ENCODE data around the gene SCARB2.

The SCARB2 gene

DNA sequence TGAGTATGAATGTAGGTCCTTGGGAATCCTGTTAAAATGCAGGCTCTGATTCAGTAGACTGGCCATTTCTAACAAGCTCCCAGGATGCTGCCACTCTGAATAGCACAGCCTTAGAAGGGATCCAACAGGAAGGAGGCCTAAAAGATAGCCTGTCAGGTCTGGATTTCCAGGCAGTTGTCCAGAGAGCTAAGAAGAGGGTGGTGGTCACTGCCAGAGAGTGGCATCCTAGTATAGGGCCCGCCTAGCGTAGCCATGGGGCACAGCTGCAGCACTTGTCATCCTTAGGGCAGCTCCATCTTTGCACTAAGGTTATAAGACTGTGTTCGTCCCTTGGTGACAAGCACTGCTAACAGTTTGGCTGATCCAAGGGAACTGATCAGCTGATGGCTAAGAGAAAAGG is 44.9 kb downstream of the SCARB2 start:
- TF ChIP-seq GATA3 (IDR thresholded peaks at IDR 0.05; ENCODE audit: low read depth, low read length) (no peak), GATA2 (IDR thresholded peaks at IDR 0.05; ENCODE audit: low read depth, low read length) (no peak)

DNA sequence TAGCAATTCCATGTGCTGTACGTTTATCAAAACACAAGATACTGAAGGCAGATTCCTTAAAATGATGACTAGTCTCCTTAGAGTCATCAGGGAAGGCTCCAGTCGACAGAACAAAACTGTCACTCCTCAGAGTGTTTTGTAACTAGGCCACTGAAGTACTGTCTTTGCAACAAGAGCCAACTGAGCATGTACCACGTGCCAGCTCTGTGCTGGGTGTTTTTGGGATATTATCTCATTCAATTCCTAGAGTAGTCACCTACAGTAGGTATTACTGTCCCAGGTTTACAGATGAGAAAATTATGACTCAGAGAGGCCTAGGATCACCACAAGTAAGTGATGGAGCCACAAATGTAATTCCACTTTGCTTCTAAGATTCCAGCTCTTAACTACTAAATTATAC is 47.1 kb downstream of the SCARB2 start:
- TF ChIP-seq GATA3 (IDR thresholded peaks at IDR 0.05; ENCODE audit: low read depth, low read length) = no peak

DNA sequence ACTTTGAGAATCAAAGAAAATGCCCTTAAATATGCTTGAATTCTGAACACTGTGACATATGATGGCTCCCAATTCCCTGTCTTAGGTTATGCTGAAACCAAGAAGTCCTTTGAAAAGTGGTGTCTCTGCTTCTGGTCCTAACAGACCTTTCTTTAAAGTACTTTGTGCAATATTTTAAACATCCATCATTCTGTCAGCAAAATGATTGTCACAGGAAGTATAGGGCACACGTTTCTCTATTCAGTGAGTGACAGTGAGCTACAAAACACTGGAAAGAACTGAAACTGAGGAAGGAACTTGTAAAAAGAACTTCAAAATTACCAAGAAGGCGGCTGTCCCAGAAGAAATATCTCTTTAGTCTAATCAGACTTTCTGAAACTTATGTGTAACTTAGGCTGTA is 53.3 kb downstream of the SCARB2 start:
- no peak for TF ChIP-seq GATA2 (IDR thresholded peaks at IDR 0.05; ENCODE audit: low read depth, low read length)
- no peak for TF ChIP-seq GATA3 (IDR thresholded peaks at IDR 0.05; ENCODE audit: low read depth, low read length)

DNA sequence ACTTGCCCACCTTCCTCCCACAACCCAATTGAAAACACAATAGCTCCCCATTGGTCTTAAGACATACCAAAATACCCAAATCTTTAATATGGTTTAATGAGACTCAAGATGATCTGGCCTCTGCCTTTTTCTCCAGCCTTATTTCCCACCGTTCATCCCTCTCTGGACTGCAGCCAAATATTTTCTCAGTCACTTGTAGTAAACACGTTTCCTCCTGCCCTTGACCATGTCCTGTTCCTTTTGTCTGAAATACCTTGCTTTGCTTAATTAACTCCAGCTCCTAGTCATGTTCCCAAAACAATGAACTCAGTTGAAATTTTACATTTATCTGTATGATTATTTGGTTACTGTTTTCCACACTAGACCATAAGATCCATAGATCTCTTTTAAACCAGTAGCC is 57.0 kb downstream of the SCARB2 start:
- TF ChIP-seq GATA3 (IDR thresholded peaks at IDR 0.05; ENCODE audit: low read depth, low read length) (no peak), GATA2 (IDR thresholded peaks at IDR 0.05; ENCODE audit: low read depth, low read length) (no peak)

DNA sequence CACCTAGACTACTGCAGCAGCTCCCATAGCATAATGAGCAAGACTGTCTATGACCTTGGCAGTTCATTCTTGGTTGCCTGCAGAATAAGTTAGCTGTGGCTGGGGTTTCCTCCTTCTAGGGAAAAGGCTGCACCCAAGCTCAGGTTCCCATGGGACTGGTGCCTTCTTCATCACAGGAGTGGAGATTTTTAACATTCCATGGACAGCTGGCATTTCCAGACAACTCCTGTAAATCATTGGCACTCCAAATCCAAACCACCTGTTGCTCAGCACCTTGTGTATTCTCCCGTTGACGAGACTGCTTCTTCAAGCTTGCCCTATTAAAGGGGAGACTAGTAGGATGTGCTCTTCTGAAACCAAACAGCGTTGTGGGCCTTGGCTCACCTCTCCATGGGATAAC is 57.6 kb downstream of the SCARB2 start:
- no peak for TF ChIP-seq GATA2 (IDR thresholded peaks at IDR 0.05; ENCODE audit: low read depth, low read length)

DNA sequence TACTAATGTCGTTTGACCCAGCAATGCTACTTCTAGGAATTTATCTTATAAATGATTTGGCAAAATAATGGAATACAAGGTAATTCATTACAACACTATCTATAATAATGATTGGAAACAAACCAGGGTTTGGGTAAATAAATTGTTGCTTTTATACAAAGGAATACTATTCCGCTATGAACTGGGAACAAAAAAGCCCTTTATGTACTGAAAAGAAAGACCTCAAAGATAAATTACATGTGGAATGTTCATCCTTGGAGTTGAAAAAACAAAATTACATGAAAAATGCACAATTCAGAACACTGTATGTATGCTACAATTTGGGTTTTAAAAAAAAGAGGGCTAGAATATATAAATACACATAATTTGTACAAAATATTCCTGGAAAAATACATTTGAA is 60.3 kb downstream of the SCARB2 start:
- no peak for TF ChIP-seq GATA2 (IDR thresholded peaks at IDR 0.05; ENCODE audit: low read depth, low read length)
- TF ChIP-seq GATA3 (IDR thresholded peaks at IDR 0.05; ENCODE audit: low read depth, low read length) = no peak

DNA sequence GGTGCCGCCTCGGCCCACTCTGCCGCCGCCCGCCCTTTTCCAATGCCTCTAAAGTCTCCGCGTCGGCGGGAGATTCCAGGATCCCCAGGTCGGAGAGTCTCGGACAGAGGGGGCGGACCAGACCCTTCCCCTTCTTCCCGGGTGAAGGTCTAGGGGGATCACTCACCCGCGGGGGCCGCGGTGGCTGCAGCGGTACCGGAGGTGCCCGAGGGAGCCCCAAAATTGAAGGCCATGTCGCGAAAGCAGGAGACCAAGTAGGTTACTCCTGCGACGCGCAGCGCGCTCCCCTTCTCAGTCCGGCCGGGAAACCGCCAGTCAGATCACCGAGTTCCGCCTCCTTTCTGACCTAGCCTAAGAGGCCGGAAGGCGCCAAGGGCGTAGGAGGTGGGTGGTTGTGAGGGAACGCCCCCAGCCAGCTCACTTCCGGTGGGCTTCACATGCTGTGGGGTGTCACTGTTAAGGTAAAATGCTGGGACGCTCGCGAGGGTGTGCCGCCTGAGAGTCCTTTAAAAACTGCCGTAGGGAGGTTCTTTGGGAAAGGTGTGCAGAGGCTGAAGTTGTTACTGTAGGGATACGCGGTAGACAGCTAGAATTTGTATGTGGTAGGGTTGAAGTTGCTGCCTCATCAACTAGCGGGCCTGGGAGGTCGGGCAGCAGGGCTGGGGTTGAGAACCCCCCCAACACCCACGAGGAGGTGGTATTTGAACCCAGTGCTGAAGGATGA is 65.3 kb downstream of the SCARB2 start, which contains the start of gene NUP54:
TSS of gene NUP54 (minus strand) at position 256 of the 724 bp plus-strand sequence. CDS start at position 233, 23 bp downstream.
- TF ChIP-seq GATA2 (IDR thresholded peaks at IDR 0.05; ENCODE audit: low read depth, low read length) (no peak), GATA3 (IDR thresholded peaks at IDR 0.05; ENCODE audit: low read depth, low read length) (no peak)

DNA sequence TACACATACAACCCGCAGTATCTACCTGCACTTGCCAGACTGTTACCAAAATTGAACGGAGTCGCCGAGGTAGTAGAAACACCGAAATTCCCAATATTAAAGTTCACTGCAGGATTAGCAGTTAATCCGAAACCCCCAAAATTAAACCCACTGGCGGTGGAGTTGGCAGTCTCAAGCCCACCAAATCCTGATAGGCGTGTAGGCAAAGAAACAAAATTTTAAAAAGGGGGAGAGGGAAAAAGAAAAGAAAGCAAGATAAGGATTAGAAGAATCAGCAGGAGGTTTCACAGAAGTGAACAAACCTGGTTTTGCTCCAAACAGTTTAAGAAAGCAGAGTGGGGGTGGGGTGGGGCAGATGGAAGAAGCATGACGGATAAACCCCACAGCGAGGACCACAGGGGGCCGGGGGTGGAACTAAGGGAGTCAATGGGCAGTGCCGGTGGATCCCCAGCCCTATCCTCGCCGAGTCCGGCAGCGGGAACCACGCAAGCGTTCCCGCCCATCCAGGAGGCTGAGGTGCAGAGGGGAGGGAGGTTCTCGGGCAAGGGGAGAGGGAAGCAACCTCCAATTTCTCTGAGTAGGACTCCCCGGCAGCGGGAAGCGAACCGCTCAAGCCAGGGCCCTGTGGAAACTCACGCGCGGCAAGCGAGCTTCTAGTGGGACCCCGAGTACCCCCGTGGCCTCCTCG is 66.0 kb downstream of the SCARB2 start:
- no peak for TF ChIP-seq GATA2 (IDR thresholded peaks at IDR 0.05; ENCODE audit: low read depth, low read length)
- TF ChIP-seq GATA3 (IDR thresholded peaks at IDR 0.05; ENCODE audit: low read depth, low read length) = no peak

DNA sequence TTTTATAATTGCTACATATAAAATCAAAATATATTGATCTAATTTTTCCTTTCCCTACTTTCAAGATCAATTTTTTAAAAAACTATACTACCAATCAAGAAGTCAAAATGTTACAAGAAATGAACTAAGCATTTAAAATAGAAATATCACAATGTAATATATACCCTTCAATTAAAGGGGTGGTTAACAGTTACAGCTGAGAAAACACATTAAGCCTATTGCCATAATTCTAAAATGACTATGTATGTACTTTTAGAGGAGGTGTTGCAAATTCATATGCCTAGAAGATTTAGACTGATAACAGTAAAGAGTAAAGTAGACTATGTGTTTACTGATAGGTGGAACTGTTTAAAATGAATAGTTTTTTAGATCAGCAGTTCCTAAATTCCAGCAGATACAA is 69.1 kb downstream of the SCARB2 start:
- TF ChIP-seq GATA2 (IDR thresholded peaks at IDR 0.05; ENCODE audit: low read depth, low read length) = no peak
- TF ChIP-seq GATA3 (IDR thresholded peaks at IDR 0.05; ENCODE audit: low read depth, low read length) = no peak

DNA sequence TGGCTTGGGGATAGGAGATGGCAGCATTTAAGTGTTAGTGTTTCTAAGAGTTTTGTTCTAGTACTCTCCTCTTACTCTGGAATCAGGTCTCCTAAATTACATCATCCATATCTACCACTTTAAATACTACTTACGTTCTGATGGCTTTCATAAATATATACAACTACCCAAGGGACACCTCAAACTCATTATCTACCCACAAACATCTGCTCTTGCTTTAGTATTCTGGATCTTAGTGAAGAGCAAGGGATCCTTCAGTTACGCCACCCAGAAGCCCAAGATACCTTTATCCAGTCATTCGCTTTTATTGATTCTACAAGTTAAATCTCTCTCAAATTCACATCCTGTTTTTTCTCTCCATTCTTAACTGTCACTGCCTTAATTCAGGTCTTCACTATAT is 72.4 kb downstream of the SCARB2 start:
- no peak for TF ChIP-seq GATA3 (IDR thresholded peaks at IDR 0.05; ENCODE audit: low read depth, low read length)

DNA sequence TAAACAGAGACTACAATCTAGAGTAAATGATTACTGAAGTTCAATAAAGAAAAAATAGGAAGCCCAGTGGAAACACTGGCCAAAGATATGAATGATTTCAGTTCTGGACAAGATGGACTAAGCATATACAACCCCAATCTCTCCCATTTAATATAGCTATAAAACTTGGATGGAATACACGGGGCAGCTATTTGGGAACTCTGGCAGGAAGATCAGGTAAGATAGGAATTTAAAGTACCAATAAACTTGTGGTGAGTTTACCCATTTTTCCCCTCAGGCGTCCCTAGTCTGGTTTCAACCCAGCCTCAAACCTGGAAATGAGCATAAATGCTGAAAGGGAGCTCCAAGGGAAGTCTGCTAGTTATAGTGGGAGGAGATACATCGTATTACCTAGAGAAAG is 85.9 kb downstream of the SCARB2 start:
- no peak for TF ChIP-seq GATA3 (IDR thresholded peaks at IDR 0.05; ENCODE audit: low read depth, low read length)
- no peak for TF ChIP-seq GATA2 (IDR thresholded peaks at IDR 0.05; ENCODE audit: low read depth, low read length)

DNA sequence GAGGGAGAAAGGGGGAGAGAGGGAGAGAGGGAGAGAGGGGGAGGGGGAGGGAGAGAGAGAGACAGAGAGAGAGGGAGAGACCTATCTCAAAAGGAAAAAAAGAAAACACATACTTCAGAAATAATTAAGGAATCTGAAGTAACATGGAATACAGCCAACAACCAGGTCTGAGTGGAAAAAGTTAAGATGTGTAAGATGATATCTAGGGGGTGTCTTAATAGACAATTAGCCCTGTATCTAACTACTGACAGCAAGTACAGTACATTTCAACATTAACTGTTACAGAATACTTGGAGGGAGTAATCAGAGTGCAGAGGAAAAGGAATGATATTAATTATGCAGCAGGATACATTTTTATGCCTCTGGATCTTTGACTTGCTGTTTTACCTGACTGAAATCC is 87.8 kb downstream of the SCARB2 start:
- TF ChIP-seq GATA2 (IDR thresholded peaks at IDR 0.05; ENCODE audit: low read depth, low read length) (no peak), GATA3 (IDR thresholded peaks at IDR 0.05; ENCODE audit: low read depth, low read length) (no peak)

DNA sequence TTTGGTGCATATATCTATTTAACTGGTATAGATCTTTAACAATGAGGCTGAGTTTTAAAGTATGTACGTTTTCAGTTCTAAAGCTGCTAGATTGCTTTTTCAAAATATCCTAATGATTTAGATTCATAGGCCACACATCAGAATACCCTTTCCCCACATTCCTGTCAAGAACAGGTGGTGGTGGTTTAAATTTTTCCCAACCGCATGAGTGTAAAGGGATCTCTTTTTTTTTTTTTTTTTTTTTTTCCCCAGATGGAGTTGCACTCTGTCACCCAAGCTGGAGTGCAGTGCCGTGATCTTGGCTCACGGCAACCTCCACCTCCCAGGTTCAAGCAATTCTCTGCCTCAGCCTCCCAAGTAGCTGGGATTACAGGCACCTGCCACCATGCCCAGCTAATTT is 93.4 kb downstream of the SCARB2 start:
- TF ChIP-seq GATA3 (IDR thresholded peaks at IDR 0.05; ENCODE audit: low read depth, low read length) (no peak), GATA2 (IDR thresholded peaks at IDR 0.05; ENCODE audit: low read depth, low read length) (no peak)

DNA sequence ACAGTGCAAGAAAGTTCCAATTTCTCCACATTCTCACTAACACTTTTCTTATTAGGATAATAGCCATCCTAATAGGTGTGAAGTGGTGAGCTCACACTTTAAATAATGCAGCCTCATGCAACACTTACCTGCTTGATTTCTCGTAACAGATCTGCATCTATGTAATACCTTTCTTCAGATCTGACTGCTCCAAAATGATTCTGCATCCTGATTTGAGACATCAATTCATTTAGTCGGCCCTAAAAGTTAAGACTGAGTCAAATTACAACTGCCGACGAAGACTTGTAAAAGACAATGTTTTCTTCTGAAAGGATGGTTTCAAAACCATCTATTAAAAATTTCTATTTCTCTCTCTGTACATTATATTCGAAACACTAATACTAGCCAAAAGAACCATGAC is 96.1 kb downstream of the SCARB2 start:
- TF ChIP-seq GATA2 (IDR thresholded peaks at IDR 0.05; ENCODE audit: low read depth, low read length) = no peak
- TF ChIP-seq GATA3 (IDR thresholded peaks at IDR 0.05; ENCODE audit: low read depth, low read length) = no peak

DNA sequence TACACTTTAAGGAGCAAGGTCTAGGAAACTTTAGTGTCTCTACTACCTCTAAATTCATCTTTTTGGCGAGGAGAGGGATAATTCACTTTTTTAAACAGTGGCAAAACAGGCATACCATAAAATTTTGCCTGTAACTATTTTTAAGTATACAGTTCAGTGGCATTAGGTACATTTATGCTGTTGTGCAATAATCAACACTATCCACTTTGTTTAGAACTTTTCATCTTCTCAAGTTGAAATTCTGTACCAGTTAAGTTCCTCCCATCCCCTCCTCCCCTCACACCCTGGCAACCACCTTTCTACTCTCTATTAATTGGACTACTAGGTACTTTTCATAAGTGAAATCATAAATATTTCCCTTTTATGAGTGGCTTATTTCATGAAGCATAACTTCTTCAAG is 96.8 kb downstream of the SCARB2 start:
- TF ChIP-seq GATA2 (IDR thresholded peaks at IDR 0.05; ENCODE audit: low read depth, low read length) (no peak), GATA3 (IDR thresholded peaks at IDR 0.05; ENCODE audit: low read depth, low read length) (no peak)
